GM12875 (cell line): ENCODE data around the gene PREP.

Source experiments
- H3K4me3 ChIP-seq: one replicate; pipeline ENCODE4 v1.5.1; 2011; ENCODE audit warnings: low read depth, low read length, control low read depth
- TF ChIP-seq, protein P1 (sequence below): IDR thresholded peaks from 2 replicates; pipeline ENCODE4 v1.5.1; 2011; ENCODE audit warnings: low read depth, mild to moderate bottlenecking, control low read depth, inconsistent platforms, low read length, moderate library complexity, borderline replicate concordance; ENCODE audit not compliant: insufficient read depth

PREP gene

DNA sequence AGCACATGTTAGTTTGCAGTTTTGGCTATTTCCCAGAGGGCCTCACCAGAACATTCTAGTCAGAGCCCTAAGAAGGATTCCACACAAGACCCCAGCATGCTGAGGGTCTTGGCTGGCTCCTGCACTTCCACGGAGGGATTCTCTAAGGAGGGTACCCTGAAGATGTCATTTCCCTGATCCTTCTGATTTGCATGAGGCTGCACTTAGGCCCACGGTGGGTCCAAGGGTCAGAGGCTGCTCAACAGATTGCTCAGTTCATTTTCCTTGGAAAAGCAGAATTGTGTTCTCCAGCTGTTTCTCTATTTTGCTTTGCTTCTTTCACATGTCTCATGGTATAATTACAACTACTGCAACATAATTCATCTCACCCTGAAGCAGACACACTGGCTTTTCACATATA, 22.2 kb downstream of the PREP start:
- TF ChIP-seq, protein P1, sequence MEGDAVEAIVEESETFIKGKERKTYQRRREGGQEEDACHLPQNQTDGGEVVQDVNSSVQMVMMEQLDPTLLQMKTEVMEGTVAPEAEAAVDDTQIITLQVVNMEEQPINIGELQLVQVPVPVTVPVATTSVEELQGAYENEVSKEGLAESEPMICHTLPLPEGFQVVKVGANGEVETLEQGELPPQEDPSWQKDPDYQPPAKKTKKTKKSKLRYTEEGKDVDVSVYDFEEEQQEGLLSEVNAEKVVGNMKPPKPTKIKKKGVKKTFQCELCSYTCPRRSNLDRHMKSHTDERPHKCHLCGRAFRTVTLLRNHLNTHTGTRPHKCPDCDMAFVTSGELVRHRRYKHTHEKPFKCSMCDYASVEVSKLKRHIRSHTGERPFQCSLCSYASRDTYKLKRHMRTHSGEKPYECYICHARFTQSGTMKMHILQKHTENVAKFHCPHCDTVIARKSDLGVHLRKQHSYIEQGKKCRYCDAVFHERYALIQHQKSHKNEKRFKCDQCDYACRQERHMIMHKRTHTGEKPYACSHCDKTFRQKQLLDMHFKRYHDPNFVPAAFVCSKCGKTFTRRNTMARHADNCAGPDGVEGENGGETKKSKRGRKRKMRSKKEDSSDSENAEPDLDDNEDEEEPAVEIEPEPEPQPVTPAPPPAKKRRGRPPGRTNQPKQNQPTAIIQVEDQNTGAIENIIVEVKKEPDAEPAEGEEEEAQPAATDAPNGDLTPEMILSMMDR, result no peak
- H3K4me3 ChIP-seq, result no peak overlapping the region

DNA sequence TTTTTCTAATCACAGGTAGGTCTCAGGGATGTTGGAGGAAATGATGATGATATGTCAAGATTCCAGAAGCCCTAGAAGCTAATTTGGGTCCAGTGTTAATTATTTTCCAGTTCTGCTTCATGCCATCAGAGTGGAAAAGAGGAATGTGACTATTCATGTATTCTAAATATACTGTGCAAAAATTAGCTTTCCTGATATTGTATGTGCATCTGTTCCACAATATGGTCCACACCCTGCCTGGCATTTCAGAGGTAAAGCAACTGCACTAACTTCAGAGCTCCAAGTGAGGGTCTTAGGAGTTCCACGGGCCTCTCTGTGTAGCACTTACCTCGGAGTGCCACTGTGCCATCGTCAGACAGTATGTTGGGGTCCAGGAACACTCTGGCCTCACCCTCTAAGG, 27.1 kb downstream of the PREP start:
- no peak overlapping the region for H3K4me3 ChIP-seq
- TF ChIP-seq, protein P1, result no peak

DNA sequence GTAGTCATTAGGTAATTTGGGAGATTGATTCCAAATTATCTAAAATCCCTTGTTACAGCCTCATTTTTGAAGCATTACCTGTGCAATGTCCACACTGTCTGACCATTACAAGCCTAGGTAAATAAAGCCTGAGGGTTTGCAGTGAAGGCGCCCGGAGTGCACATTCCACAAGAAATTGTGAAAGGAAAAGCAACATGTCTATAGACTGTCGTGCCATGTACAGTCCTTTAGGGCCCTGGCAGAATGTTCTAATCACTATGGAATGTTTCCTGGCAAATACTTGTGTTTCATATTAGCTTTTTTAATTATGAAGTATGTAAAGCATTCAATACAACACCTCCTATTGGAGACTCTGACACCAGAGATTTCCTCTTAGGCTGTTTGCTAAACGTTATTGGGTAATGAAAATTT, 28.9 kb downstream of the PREP start:
- TF ChIP-seq, protein P1, result no peak
- H3K4me3 ChIP-seq, result no peak overlapping the region

DNA sequence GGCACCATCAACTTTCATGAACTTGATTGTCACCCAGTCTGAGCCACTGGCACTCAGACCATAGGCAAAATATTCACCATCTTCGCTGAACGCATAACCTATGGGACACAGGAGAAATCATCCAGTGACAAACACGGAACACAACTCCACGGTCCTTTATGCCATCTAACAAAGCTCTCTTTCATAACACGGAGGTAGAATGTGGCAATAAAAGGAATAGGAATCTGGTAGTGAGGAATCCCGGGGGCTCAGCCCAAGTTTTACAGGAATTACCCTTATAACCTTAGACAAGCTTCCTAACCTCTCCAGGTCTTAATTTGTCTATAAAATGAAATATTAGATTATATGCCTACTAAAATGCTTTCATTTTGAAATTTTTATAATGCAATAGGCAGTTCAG, 29.4 kb downstream of the PREP start:
- H3K4me3 ChIP-seq, result no peak overlapping the region

DNA sequence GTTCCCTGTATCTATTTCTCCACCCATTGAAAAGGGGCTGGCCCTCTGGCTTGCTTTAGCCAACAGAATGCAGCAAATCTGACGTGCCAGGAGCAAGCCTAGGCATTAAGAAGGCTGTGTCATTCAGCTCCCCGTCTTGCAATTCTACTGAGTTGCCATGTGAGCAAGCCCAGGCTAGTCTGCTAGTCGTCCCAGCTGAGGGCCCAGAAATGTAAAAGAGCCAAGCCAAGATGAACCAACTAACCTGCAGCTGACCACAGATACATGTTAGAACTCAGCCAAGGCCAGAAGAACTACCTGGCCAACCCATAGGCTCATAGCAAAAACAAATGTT, 30.1 kb downstream of the PREP start:
- no peak overlapping the region for H3K4me3 ChIP-seq
- TF ChIP-seq, protein P1, result no peak

More for the DNA sequence above, 29.4 kb downstream of the PREP start:
- TF ChIP-seq, protein P1, result no peak

DNA sequence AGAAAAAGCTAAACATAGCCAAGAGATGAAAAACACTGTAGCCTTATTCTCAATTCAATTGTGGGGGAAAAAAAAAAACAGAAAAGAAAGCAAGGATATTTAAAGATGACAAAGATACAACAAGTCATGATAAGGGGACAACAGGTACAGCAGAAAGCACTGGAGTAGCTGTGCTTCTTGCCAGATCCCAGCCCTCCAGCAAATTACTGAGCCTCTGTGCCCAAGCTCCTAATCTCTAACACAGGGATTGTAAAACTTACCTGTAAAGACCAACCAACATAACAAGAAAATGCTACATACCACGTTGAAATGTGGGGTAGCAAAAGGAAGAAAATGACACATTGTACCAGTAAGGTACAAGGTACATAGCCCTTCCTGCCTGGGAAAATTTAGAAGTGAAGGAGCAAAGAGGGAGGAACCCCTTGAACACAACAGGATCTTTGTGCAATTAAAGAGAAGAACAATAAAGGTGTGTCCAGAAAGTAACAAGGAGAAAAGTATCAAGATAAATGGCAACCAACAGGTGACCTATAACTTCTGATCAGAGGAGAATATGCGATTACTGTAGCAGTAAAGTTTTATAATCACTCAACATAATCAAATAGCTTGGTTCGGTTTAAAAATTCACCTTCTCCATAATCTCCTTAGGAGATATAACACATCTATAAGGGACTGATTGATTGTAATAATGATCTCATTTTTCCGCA, 30.6 kb downstream of the PREP start:
- TF ChIP-seq, protein P1, result no peak
- H3K4me3 ChIP-seq, result no peak overlapping the region

DNA sequence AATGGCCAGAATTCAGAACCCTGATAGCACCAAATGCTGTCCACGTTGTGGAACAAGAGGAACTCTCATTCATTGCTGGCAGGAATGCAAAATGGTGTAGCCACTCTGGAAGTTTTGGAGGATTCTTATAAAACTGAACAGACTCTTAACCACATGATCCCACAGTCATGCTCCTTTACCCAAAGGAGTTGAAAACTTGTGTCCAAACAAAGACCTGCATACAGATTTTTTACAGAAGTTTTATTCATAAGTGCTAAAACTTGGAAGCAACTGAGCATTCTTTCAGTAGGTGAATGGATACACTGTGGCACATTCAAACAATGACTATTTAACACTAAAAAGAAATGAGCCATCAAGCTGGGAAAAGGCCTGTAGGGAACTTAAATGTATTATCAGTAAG, 32.5 kb downstream of the PREP start:
- no peak overlapping the region for H3K4me3 ChIP-seq
- TF ChIP-seq, protein P1, result no peak
